KMS-11 (cell line): ENCODE data around the gene ABCF3.
"Not testable (repeated sequence)": the region's sequence is repeated elsewhere in the genome, so short reads cannot be mapped to it uniquely, and the experiment has no call there.

Experiments used
- H2AFZ ChIP-seq: fragments of 200-600 bp; sonication (generic); 2 replicates; pipeline ENCODE4 v1.6.1; 2016; ENCODE audit warnings: antibody characterized with exemption, mixed run types, low read depth
- H3K27ac ChIP-seq: fragments of 200-600 bp; sonication (generic); 2 replicates; pipeline ENCODE4 v1.6.1; 2016; ENCODE audit warnings: mild to moderate bottlenecking, mixed run types
- H3K27me3 ChIP-seq: fragments of 200-600 bp; sonication (generic); 2 replicates; pipeline ENCODE4 v1.6.1; 2017; ENCODE audit warnings: mild to moderate bottlenecking, low read depth, mixed run types, moderate library complexity; ENCODE audit not compliant: insufficient read depth
- H3K36me3 ChIP-seq: fragments of 200-600 bp; sonication (generic); 2 replicates; pipeline ENCODE4 v1.6.1; 2017; ENCODE audit warnings: mild to moderate bottlenecking, mixed run types; ENCODE audit not compliant: insufficient read depth
- H3K4me1 ChIP-seq: fragments of 200-600 bp; sonication (generic); 2 replicates; pipeline ENCODE4 v1.6.1; 2016; ENCODE audit warnings: mild to moderate bottlenecking, low read depth, mixed run types; ENCODE audit not compliant: poor library complexity, severe bottlenecking
- H3K4me2 ChIP-seq: fragments of 200-600 bp; sonication (generic); 2 replicates; pipeline ENCODE4 v1.7.0; 2016; ENCODE audit warnings: mild to moderate bottlenecking, mixed run types
- H3K4me3 ChIP-seq: fragments of 200-600 bp; sonication (generic); IDR thresholded peaks from 2 replicates; pipeline ENCODE4 v1.6.1; 2017; ENCODE audit warnings: low read depth, low read length, mixed read lengths; ENCODE audit not compliant: insufficient read depth
- H3K79me2 ChIP-seq: fragments of 200-600 bp; sonication (generic); 2 replicates; pipeline ENCODE4 v1.6.1; 2016; ENCODE audit warnings: low read depth, mixed run types; ENCODE audit not compliant: insufficient read depth
- H3K9ac ChIP-seq: fragments of 200-600 bp; sonication (generic); 2 replicates; pipeline ENCODE4 v1.6.1; 2016; ENCODE audit warnings: mild to moderate bottlenecking, mixed run types
- H4K20me1 ChIP-seq: fragments of 200-600 bp; sonication (generic); 2 replicates; pipeline ENCODE4 v1.6.1; 2016; ENCODE audit warnings: mild to moderate bottlenecking, mixed run types; ENCODE audit not compliant: insufficient read depth
- TF ChIP-seq, protein P1 (sequence below): fragments of 200-600 bp; sonication (generic); conservative IDR thresholded peaks from 2 replicates; pipeline ENCODE4 v1.6.1; 2017; ENCODE audit warnings: low read depth, mild to moderate bottlenecking, antibody characterized with exemption, low read length, moderate library complexity, mixed read lengths

ABCF3 gene

DNA sequence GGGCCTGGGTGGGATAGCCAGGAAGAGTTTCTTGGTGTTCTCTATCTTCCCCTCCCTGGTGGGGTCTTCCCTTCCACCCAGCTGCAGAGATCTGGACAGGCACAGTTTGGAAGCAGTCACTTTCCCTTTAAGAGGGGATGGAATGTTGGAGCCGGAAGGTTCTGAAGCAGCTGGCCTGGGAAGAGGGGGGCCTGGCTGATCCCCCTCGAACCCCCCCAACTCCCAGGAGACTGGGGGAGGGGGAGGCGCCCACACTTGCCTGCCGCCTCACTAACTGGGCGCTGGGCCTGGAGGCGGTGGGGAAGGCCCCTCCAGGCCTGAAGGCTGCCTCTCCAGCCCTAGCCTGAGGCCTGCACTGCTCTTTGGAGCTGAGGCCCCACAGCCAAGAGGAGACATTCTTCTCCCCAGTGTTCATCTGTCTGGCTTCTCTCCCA, 29.5 kb upstream of the ABCF3 start:
- peak overlapping the region; percentile 49; the same call in 1 of the 2 replicates for H3K27ac ChIP-seq
- peak overlapping the region; percentile 77 for H3K4me2 ChIP-seq
- no peaks in the 10 kb centered on the region for H3K27me3 ChIP-seq
- peak overlapping the region; percentile 88 for H3K4me3 ChIP-seq
- peaks cover 44% of the 10 kb centered on the region for H3K79me2 ChIP-seq
- H3K4me1 ChIP-seq = peaks cover 20% of the 10 kb centered on the region
- H3K9ac ChIP-seq = peak overlapping the region; percentile 65; the same call in 1 of the 2 replicates
- no peak overlapping the region for H2AFZ ChIP-seq
- no peaks in the 10 kb centered on the region for H4K20me1 ChIP-seq
- TF ChIP-seq, protein P1, sequence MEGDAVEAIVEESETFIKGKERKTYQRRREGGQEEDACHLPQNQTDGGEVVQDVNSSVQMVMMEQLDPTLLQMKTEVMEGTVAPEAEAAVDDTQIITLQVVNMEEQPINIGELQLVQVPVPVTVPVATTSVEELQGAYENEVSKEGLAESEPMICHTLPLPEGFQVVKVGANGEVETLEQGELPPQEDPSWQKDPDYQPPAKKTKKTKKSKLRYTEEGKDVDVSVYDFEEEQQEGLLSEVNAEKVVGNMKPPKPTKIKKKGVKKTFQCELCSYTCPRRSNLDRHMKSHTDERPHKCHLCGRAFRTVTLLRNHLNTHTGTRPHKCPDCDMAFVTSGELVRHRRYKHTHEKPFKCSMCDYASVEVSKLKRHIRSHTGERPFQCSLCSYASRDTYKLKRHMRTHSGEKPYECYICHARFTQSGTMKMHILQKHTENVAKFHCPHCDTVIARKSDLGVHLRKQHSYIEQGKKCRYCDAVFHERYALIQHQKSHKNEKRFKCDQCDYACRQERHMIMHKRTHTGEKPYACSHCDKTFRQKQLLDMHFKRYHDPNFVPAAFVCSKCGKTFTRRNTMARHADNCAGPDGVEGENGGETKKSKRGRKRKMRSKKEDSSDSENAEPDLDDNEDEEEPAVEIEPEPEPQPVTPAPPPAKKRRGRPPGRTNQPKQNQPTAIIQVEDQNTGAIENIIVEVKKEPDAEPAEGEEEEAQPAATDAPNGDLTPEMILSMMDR = no peak
- no peaks in the 10 kb centered on the region for H3K36me3 ChIP-seq

DNA sequence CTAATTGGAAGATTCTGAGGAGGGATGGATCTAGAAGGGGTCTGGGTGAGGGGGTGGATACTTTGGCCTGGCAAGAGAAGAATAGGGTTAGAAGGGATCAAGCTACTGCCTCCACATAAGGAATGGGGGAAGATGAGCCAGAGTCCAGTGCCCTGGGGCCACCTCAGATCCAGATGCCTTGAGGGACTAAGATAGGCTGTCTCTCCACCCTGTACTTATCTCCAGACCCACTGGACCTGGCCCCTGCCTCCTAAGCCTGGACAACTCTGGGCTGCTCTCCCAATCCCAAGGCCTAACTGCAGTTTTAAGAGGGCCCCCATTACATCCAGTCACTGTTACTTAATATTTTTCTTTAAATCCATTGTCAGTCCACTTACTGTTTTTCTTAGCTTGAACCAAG, 28.8 kb upstream of the ABCF3 start:
- no peak overlapping the region for H3K4me3 ChIP-seq
- no peak overlapping the region for H3K27ac ChIP-seq
- H3K27me3 ChIP-seq = no peaks in the 10 kb centered on the region
- peaks cover 20% of the 10 kb centered on the region for H3K4me1 ChIP-seq
- TF ChIP-seq, protein P1 = no peak
- no peaks in the 10 kb centered on the region for H3K36me3 ChIP-seq
- H2AFZ ChIP-seq = no peak overlapping the region
- H3K4me2 ChIP-seq = peak overlapping the region; percentile 77
- peak overlapping the region; percentile 65; the same call in 1 of the 2 replicates for H3K9ac ChIP-seq
- H4K20me1 ChIP-seq = no peaks in the 10 kb centered on the region
- peaks cover 49% of the 10 kb centered on the region for H3K79me2 ChIP-seq

DNA sequence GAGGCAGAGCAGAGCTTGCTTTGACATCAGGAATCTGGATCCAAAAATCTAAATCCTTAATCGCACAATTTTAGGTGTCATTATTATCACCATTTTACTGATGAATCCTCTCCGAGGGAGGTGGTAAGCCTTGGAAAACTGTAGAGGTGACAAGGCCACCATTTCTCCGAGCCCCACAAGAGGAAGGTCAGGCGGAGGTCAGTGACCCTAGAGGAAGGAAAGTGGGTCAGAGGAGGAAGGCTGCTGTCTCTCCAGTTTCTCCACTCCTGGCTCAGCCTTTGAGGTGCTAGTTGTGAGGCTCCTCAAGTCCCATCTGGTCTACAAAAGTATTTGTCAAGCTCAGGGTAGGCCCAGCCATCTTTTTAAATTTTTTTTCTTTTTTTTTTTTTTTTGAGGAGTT, 27.6 kb upstream of the ABCF3 start:
- H3K4me3 ChIP-seq = no peak overlapping the region
- peaks cover 20% of the 10 kb centered on the region for H3K4me1 ChIP-seq
- H4K20me1 ChIP-seq = no peaks in the 10 kb centered on the region
- no peak overlapping the region for H3K9ac ChIP-seq
- H2AFZ ChIP-seq = no peak overlapping the region
- peaks cover 49% of the 10 kb centered on the region for H3K79me2 ChIP-seq
- TF ChIP-seq, protein P1 = no peak
- no peaks in the 10 kb centered on the region for H3K27me3 ChIP-seq
- peak overlapping the region; percentile 77; the same call in 1 of the 2 replicates for H3K4me2 ChIP-seq
- no peaks in the 10 kb centered on the region for H3K36me3 ChIP-seq
- no peak overlapping the region for H3K27ac ChIP-seq

DNA sequence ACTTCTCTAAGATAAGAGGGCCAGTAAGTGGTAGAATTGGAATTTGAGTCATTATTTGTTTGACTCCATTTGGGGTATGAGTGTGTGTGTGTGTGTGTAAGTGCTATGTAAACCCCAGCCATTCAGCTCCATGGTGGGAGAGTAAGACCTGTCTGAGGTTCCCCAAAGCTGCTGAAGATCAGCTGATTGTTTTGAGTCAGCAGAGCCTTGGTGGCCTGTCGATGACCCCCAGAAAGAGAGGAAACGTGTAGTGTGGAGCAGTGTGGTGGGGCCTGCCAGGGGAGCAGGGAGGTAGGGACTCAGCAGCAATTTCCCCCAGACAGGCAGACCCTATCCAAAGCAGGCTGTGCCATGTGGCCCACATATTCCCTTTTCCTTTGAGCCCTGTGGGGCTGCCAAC, 25.5 kb upstream of the ABCF3 start:
- H4K20me1 ChIP-seq = no peaks in the 10 kb centered on the region
- no peak overlapping the region for H3K4me2 ChIP-seq
- no peak overlapping the region for H3K27ac ChIP-seq

DNA sequence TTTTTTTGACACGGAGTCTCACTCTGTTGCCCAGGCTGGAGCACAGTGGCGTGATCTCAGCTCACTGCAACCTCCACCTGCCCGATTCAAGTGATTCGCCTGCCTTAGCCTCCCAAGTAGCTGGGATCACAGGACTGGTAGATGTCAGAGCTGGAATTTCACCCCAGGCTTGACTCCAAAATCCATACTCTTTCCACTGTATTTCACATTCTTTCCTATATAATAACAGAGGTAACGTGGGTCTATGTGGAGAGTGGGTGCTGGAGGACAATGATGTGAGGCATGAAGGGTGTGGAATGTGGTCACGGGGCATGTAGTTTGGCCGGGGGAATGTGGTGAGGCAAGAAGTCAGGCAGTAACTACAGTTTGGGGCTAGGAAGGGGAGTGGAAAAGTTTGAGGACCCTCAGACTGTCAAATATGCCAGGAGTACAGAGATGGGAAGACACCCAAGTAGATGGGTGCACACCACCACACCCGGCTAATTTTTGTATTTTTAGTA, 23.4 kb upstream of the ABCF3 start:
- H2AFZ ChIP-seq, H3K9ac ChIP-seq, H3K4me3 ChIP-seq, H3K36me3 ChIP-seq, H3K4me2 ChIP-seq, H3K27me3 ChIP-seq, H4K20me1 ChIP-seq, H3K27ac ChIP-seq: not testable (repeated sequence)
- Histone ChIP-seq H3K4me1 (peaks cover 12% of the 10 kb centered on the region), H3K79me2 (peaks cover 37% of the 10 kb centered on the region)

More for the DNA sequence above, 25.5 kb upstream of the ABCF3 start:
- Histone ChIP-seq H3K36me3 (no peaks in the 10 kb centered on the region), H3K9ac (no peak overlapping the region), H3K4me1 (peaks cover 20% of the 10 kb centered on the region), H2AFZ (no peak overlapping the region), H3K27me3 (no peaks in the 10 kb centered on the region), H3K79me2 (peaks cover 49% of the 10 kb centered on the region), H3K4me3 (no peak overlapping the region)
- TF ChIP-seq, protein P1 = no peak
